WTC11 (cell line): ENCODE data around the gene TPK1. TPM values are rescaled to one million over a fixed set of nuclear protein-coding genes. Genes with fewer than 3 reads are reported as not detected.

Source experiments
- ATAC-seq: fragments of 200-7000 bp; cut with Tn5 transposase; 2 replicates; pipeline ENCODE4 v1.10.0; 2021; ENCODE audit warnings: mild to moderate bottlenecking, moderate library complexity
- CTCF ChIA-PET: fragments of 300-600 bp; sonication (Branson Sonifier 250); formaldehyde crosslinking; loops from one replicate; lab custom pipeline; 2021; ENCODE audit warnings: antibody characterized with exemption; lab: Charles Lee
- POLR2A ChIA-PET: fragments of 350-600 bp; sonication (Branson Sonifier 250); formaldehyde crosslinking; loops from one replicate; lab custom pipeline; 2021; ENCODE audit warnings: antibody characterized with exemption; lab: Charles Lee
- DNase-seq: peaks from one replicate; pipeline ENCODE4 v3.0.0; 2021; ENCODE audit warnings: low spot score
- H3K27ac Mint-ChIP-seq: 2 replicates; pipeline ENCODE4 v1.8.0; 2021; ENCODE audit warnings: mixed read lengths
- H3K27me3 Mint-ChIP-seq: 2 replicates; pipeline ENCODE4 v1.8.0; 2021; ENCODE audit warnings: low read depth, mild to moderate bottlenecking, moderate library complexity, mixed read lengths
- H3K36me3 Mint-ChIP-seq: 2 replicates; pipeline ENCODE4 v1.8.0; 2021; ENCODE audit warnings: mixed read lengths
- H3K4me1 Mint-ChIP-seq: 2 replicates; pipeline ENCODE4 v1.8.0; 2022; ENCODE audit warnings: mixed read lengths
- H3K4me3 Mint-ChIP-seq: 2 replicates; pipeline ENCODE4 v1.8.0; 2021; ENCODE audit warnings: mild to moderate bottlenecking, moderate library complexity, mixed read lengths
- H3K9me3 Mint-ChIP-seq: 2 replicates; pipeline ENCODE4 v1.8.0; 2021; ENCODE audit warnings: mixed read lengths
- AFF4 ChIP-seq: sonication (generic); formaldehyde crosslinking; IDR thresholded peaks from 2 replicates; pipeline ENCODE4 v1.8.1; 2023; ENCODE audit warnings: mild to moderate bottlenecking, missing genetic modification reagents, borderline replicate concordance
- ATF1 ChIP-seq: sonication (generic); formaldehyde crosslinking; IDR thresholded peaks from 2 replicates; pipeline ENCODE4 v1.8.1; 2023; ENCODE audit warnings: mild to moderate bottlenecking, moderate library complexity, missing genetic modification reagents
- EMX1 ChIP-seq: fragments of 250-450 bp; sonication (Bioruptor Pico); IDR thresholded peaks from 2 replicates; pipeline ENCODE4 v1.8.0; 2021; ENCODE audit warnings: mild to moderate bottlenecking
- ESRRA ChIP-seq: sonication (generic); formaldehyde crosslinking; IDR thresholded peaks from 2 replicates; pipeline ENCODE4 v1.8.1; 2022; ENCODE audit warnings: mild to moderate bottlenecking, missing genetic modification reagents, borderline replicate concordance
- ETV6 ChIP-seq: sonication (generic); formaldehyde crosslinking; IDR thresholded peaks from 2 replicates; pipeline ENCODE4 v1.8.1; 2022; ENCODE audit warnings: mild to moderate bottlenecking, missing genetic modification reagents
- FOXK1 ChIP-seq: sonication (generic); formaldehyde crosslinking; IDR thresholded peaks from 2 replicates; pipeline ENCODE4 v1.8.0; 2022; ENCODE audit warnings: mild to moderate bottlenecking, moderate library complexity, missing genetic modification reagents
- GRHL2 ChIP-seq: fragments of 250-450 bp; sonication (Bioruptor Pico); IDR thresholded peaks from 2 replicates; pipeline ENCODE4 v1.8.0; 2022; ENCODE audit warnings: mild to moderate bottlenecking, moderate library complexity; ENCODE audit not compliant: insufficient replicate concordance, severe bottlenecking
- IRF1 ChIP-seq: sonication (generic); formaldehyde crosslinking; IDR thresholded peaks from 2 replicates; pipeline ENCODE4 v1.8.0; 2023; ENCODE audit warnings: missing genetic modification reagents
- IRF2 ChIP-seq: sonication (generic); formaldehyde crosslinking; IDR thresholded peaks from 2 replicates; pipeline ENCODE4 v1.8.0; 2022; ENCODE audit warnings: low read depth, missing genetic modification reagents, borderline replicate concordance
- MYBL2 ChIP-seq: sonication (generic); formaldehyde crosslinking; IDR thresholded peaks from 2 replicates; pipeline ENCODE4 v1.8.1; 2023; ENCODE audit warnings: mild to moderate bottlenecking, moderate library complexity, missing genetic modification reagents
- OVOL2 ChIP-seq: fragments of 250-450 bp; sonication (Bioruptor Pico); IDR thresholded peaks from 2 replicates; pipeline ENCODE4 v1.9.0; 2021; ENCODE audit warnings: mild to moderate bottlenecking, borderline replicate concordance
- PRDM15 ChIP-seq: sonication (generic); formaldehyde crosslinking; IDR thresholded peaks from 2 replicates; pipeline ENCODE4 v1.8.0; 2022; ENCODE audit warnings: missing genetic modification reagents
- RORB ChIP-seq: fragments of 250-450 bp; sonication (Bioruptor Pico); IDR thresholded peaks from 2 replicates; pipeline ENCODE4 v1.9.0; 2021; ENCODE audit warnings: mild to moderate bottlenecking
- SMAD4 ChIP-seq: sonication (generic); formaldehyde crosslinking; IDR thresholded peaks from 2 replicates; pipeline ENCODE4 v1.8.0; 2022; ENCODE audit warnings: mild to moderate bottlenecking, missing genetic modification reagents
- TEAD1 ChIP-seq: sonication (generic); formaldehyde crosslinking; IDR thresholded peaks from 2 replicates; pipeline ENCODE4 v1.8.0; 2022; ENCODE audit warnings: mild to moderate bottlenecking, missing genetic modification reagents
- ZBTB21 ChIP-seq: sonication (generic); formaldehyde crosslinking; IDR thresholded peaks from 2 replicates; pipeline ENCODE4 v1.8.1; 2023; ENCODE audit warnings: mild to moderate bottlenecking, missing genetic modification reagents, borderline replicate concordance
- ZNF219 ChIP-seq: sonication (generic); formaldehyde crosslinking; IDR thresholded peaks from 2 replicates; pipeline ENCODE4 v1.8.0; 2023; ENCODE audit warnings: missing genetic modification reagents, mild to moderate bottlenecking, borderline replicate concordance
- ZNF396 ChIP-seq: fragments of 250-450 bp; sonication (Bioruptor Pico); IDR thresholded peaks from 2 replicates; pipeline ENCODE4 v1.8.0; 2021; ENCODE audit warnings: mild to moderate bottlenecking, moderate library complexity, borderline replicate concordance
- ZNF671 ChIP-seq: fragments of 250-450 bp; sonication (Bioruptor Pico); IDR thresholded peaks from 2 replicates; pipeline ENCODE4 v1.8.0; 2021; ENCODE audit warnings: mild to moderate bottlenecking
- total RNA-seq: library from RNA; stranded (reverse); gene quantifications from 3 replicates; pipeline ENCODE4 v1.2.3, GENCODE V29; 2021
- TF ChIP-seq, protein P1 (sequence below): sonication (generic); formaldehyde crosslinking; IDR thresholded peaks from 2 replicates; pipeline ENCODE4 v1.8.0; 2023; ENCODE audit warnings: mild to moderate bottlenecking, missing genetic modification reagents
- TF ChIP-seq, protein P2 (sequence below): fragments of 250-450 bp; sonication (Bioruptor Pico); IDR thresholded peaks from 2 replicates; pipeline ENCODE4 v2.1.2; 2022; ENCODE audit warnings: mild to moderate bottlenecking, moderate library complexity

TPK1 gene
- total RNA-seq, 1 experiment from 2014 or later: 2.7 TPM

DNA sequence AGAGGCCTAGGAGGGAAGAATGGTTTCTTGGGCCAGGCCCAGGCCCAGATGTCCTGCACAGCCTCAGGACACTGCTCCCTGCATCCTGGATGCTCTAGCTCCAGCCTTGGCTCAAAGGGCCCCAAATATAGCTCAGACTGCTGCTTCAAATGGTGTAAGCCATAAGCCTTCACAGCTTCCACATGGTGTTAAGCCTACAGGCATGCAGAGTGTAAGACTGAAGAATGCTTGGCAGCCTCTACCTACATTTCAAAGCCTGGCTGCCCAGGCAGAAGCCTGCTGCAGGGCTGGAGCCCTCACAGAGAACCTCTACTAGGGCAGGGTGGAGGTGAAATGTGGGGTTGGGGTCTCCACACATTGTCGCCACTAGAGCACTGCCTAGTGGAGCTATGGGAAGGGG, 118.1 kb downstream of the TPK1 start:
- ChIA-PET CTCF (no interaction called here), POLR2A (no interaction called here)
- Mint-ChIP-seq H3K4me3 (no peak overlapping the region), H3K36me3 (no peaks in the 10 kb centered on the region), H3K27me3 (no peaks in the 10 kb centered on the region), H3K9me3 (peaks cover 12% of the 10 kb centered on the region), H3K27ac (no peak overlapping the region), H3K4me1 (peaks cover 7% of the 10 kb centered on the region)
- DNase-seq (no peak), ATAC-seq (no peak; the same call in 1 of the 2 replicates)
- TF ChIP-seq SMAD4 (no peak), ZNF219 (CRISPR knock-in tag) (no peak), IRF2 (CRISPR knock-in tag) (no peak), EMX1 (CRISPR knock-in tag) (no peak), TEAD1 (CRISPR knock-in tag) (no peak), ZBTB21 (CRISPR knock-in tag) (no peak), ZNF671 (CRISPR knock-in tag) (no peak), FOXK1 (no peak), ZNF396 (CRISPR knock-in tag) (no peak), MYBL2 (no peak), ESRRA (no peak), IRF1 (CRISPR knock-in tag) (no peak), AFF4 (CRISPR knock-in tag) (no peak), ETV6 (no peak), RORB (CRISPR knock-in tag) (no peak)
- TF ChIP-seq, protein P1, sequence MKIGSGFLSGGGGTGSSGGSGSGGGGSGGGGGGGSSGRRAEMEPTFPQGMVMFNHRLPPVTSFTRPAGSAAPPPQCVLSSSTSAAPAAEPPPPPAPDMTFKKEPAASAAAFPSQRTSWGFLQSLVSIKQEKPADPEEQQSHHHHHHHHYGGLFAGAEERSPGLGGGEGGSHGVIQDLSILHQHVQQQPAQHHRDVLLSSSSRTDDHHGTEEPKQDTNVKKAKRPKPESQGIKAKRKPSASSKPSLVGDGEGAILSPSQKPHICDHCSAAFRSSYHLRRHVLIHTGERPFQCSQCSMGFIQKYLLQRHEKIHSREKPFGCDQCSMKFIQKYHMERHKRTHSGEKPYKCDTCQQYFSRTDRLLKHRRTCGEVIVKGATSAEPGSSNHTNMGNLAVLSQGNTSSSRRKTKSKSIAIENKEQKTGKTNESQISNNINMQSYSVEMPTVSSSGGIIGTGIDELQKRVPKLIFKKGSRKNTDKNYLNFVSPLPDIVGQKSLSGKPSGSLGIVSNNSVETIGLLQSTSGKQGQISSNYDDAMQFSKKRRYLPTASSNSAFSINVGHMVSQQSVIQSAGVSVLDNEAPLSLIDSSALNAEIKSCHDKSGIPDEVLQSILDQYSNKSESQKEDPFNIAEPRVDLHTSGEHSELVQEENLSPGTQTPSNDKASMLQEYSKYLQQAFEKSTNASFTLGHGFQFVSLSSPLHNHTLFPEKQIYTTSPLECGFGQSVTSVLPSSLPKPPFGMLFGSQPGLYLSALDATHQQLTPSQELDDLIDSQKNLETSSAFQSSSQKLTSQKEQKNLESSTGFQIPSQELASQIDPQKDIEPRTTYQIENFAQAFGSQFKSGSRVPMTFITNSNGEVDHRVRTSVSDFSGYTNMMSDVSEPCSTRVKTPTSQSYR: no peak

- Mint-ChIP-seq H3K4me1 (no peaks in the 10 kb centered on the region; the same call in 1 of the 2 replicates), H3K9me3 (peaks cover 7% of the 10 kb centered on the region), H3K4me3 (no peak overlapping the region), H3K27ac (no peak overlapping the region), H3K27me3 (no peaks in the 10 kb centered on the region), H3K36me3 (no peaks in the 10 kb centered on the region)
- no peak for DNase-seq
- ATAC-seq: peak; percentile 61
- POLR2A ChIA-PET: interaction anchor here (0.7 kb wide), 1 partner anchor 1299 kb away, joined by 3 read pairs; no protein-coding TSS in a partner anchor
- CTCF ChIA-PET: no interaction called here
- no peak for TF ChIP-seq PRDM15 (CRISPR knock-in tag)
- TF ChIP-seq ATF1: no peak
- no peak for TF ChIP-seq GRHL2
- no peak for TF ChIP-seq RORB (CRISPR knock-in tag)
- no peak for TF ChIP-seq AFF4 (CRISPR knock-in tag)
- TF ChIP-seq OVOL2 (CRISPR knock-in tag): no peak
- TF ChIP-seq, protein P2, sequence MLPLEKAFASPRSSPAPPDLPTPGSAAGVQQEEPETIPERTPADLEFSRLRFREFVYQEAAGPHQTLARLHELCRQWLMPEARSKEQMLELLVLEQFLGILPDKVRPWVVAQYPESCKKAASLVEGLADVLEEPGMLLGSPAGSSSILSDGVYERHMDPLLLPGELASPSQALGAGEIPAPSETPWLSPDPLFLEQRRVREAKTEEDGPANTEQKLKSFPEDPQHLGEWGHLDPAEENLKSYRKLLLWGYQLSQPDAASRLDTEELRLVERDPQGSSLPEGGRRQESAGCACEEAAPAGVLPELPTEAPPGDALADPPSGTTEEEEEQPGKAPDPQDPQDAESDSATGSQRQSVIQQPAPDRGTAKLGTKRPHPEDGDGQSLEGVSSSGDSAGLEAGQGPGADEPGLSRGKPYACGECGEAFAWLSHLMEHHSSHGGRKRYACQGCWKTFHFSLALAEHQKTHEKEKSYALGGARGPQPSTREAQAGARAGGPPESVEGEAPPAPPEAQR: no peak
These were observed 122.0 kb downstream of the TPK1 start for GRCh38 chr7:144713850-144714249.
